Head of caudate nucleus (tissue), 42 donors: ENCODE results near the gene BRD4.

Source experiments
- DNase-seq, 42 donors: peaks; one replicate each; pipeline versions ENCODE4 v3.0.0 to v3.0.0-alpha.2; 2020 to 2021; ENCODE audit warnings: mixed read lengths in 7 of 42
- intact Hi-C: fragments of 100-400 bp; cut with DNase I; formaldehyde crosslinking; loops from one replicate; pipeline ENCODE4 v1.15.0; 2022

The BRD4 gene

GRCh38 chr19:15332311-15332996, at the start of gene BRD4:
BRD4 (minus strand) TSS chr19:15332539; CDS start chr19:15273099, 59,440 bp downstream.
- peak; percentile 16 to 88 (median 76) for DNase-seq
- intact Hi-C loops: loop anchor here (5.0 kb wide), 1 partner anchor 70 kb away; no protein-coding TSS in a partner anchor

GRCh38 chr19:15381864-15382263, 49.5 kb upstream of the BRD4 start:
- intact Hi-C loops: loop anchor here (5.0 kb wide), 1 partner anchor 115 kb away; no protein-coding TSS in a partner anchor
- DNase-seq: peak in 22 of 42 donors; percentile 18 to 77 (median 44)

- intact Hi-C loops: loop anchor here (5.0 kb wide), 1 partner anchor 114 kb away; no protein-coding TSS in a partner anchor
- no peak for DNase-seq
Observed at GRCh38 chr19:15381429-15381828, 49.1 kb upstream of the BRD4 start.

- peak in 12 of 42 donors; percentile 17 to 43 (median 32) for DNase-seq
- intact Hi-C loops: loop anchor here (5.0 kb wide), 2 partner anchors 37 to 113 kb away; partner anchors contain the start of gene AKAP8L
Observed at GRCh38 chr19:15379999-15380647, 47.8 kb upstream of the BRD4 start.

GRCh38 chr19:15379083-15379998, 47.0 kb upstream of the BRD4 start, which contains the start of gene AKAP8:
AKAP8 (minus strand) TSS chr19:15379787; CDS start chr19:15379731, 56 bp downstream.
- DNase-seq: peak; percentile 96 to 99 (median 98)
- intact Hi-C loops: loop anchor here (5.0 kb wide), 1 partner anchor 38 kb away; the partner anchor contains the start of gene AKAP8L

GRCh38 chr19:15378534-15379082, 46.3 kb upstream of the BRD4 start:
- peak in 35 of 42 donors; percentile 31 to 73 (median 51) for DNase-seq
- intact Hi-C loops: loop anchor here (5.0 kb wide), 1 partner anchor 39 kb away; the partner anchor contains the start of gene AKAP8L

GRCh38 chr19:15374796-15375440, 42.6 kb upstream of the BRD4 start:
- intact Hi-C loops: loop anchor here (5.0 kb wide), 1 partner anchor 42 kb away; the partner anchor contains the start of gene AKAP8L
- no peak for DNase-seq

GRCh38 chr19:15374105-15374651, 41.8 kb upstream of the BRD4 start:
- peak in 6 of 42 donors; percentile 14 to 54 (median 24) for DNase-seq
- intact Hi-C loops: no loop called here

- DNase-seq: peak in 1 of 42 donors; percentile 30
- intact Hi-C loops: no loop called here
Observed at GRCh38 chr19:15373644-15374043, 41.3 kb upstream of the BRD4 start.

GRCh38 chr19:15372891-15373301, 40.6 kb upstream of the BRD4 start:
- intact Hi-C loops: no loop called here
- DNase-seq: no peak

GRCh38 chr19:15372470-15372869, 40.1 kb upstream of the BRD4 start:
- peak in 16 of 42 donors; percentile 19 to 69 (median 45) for DNase-seq
- intact Hi-C loops: no loop called here

GRCh38 chr19:15371786-15372380, 39.5 kb upstream of the BRD4 start:
- DNase-seq: peak in 1 of 42 donors; percentile 20
- intact Hi-C loops: no loop called here

GRCh38 chr19:15371119-15371518, 38.8 kb upstream of the BRD4 start:
- peak in 1 of 42 donors; percentile 0 for DNase-seq
- intact Hi-C loops: no loop called here

- intact Hi-C loops: no loop called here
- DNase-seq: no peak
Observed at GRCh38 chr19:15369594-15369891, 37.2 kb upstream of the BRD4 start.

GRCh38 chr19:15368798-15369593, 36.7 kb upstream of the BRD4 start:
- no peak for DNase-seq
- intact Hi-C loops: no loop called here

GRCh38 chr19:15368051-15368632, 35.8 kb upstream of the BRD4 start:
- DNase-seq: no peak

More at GRCh38 chr19:15368051-15368632, 35.8 kb upstream of the BRD4 start:
- intact Hi-C loops: no loop called here
